Measurements from ENCODE around the gene PPM1H.

GRCh38 chr12:62604871-62605270 lies 330.1 kb downstream of the PPM1H start:
- no peak for TF ChIP-seq POLR2A (IDR thresholded peaks at IDR 0.05)
- no peak for TF ChIP-seq EP300 (IDR thresholded peaks at IDR 0.05)
- no peak for TF ChIP-seq POLR2AphosphoS5 (IDR thresholded peaks at IDR 0.05)
- no peak for TF ChIP-seq CTCF (IDR thresholded peaks at IDR 0.05)

Data from stomach (tissue), 4 donors.